IMR-90 (cell line): Measurements from ENCODE around the gene MYO9B. TPM values are rescaled to one million over a fixed set of nuclear protein-coding genes. Genes with fewer than 3 reads are reported as not detected.

Experiments used
- ATAC-seq: fragments of 200-7000 bp; cut with Tn5 transposase; 2 replicates; pipeline ENCODE4 v1.9.1; 2020; ENCODE audit warnings: low read depth, mild to moderate bottlenecking, moderate library complexity
- BruUV-seq: library from RNA; stranded (reverse); fragments of 400-500 nt; replicated peaks from 2 replicates; lab custom pipeline; 2021; lab: Mats Ljungman, UMichigan
- CTCF ChIA-PET: fragments of 300-600 bp; formaldehyde crosslinking; extraction: SDS; loops from one replicate; lab custom pipeline; 2021; ENCODE audit warnings: antibody characterized with exemption; lab: Yijun Ruan, JAX
- POLR2A ChIA-PET: fragments of 300-600 bp; sonication (Branson Sonifier 250); formaldehyde crosslinking; loops from one replicate; lab custom pipeline; 2022; ENCODE audit warnings: antibody characterized with exemption; ENCODE audit not compliant: unreplicated experiment; lab: Charles Lee
- DNase-seq: peaks from one replicate; pipeline ENCODE4 v3.0.0; 2013
- H2AFZ ChIP-seq: replicated peaks from 2 replicates; pipeline ENCODE3; 2013; ENCODE audit warnings: low read length, mild to moderate bottlenecking; ENCODE audit not compliant: poor library complexity
- H2AK5ac ChIP-seq: 2 replicates; pipeline ENCODE4 v1.6.1; 2013; ENCODE audit warnings: low read depth, low read length, inconsistent platforms
- H2AK9ac ChIP-seq: replicated peaks from 2 replicates; pipeline ENCODE3; 2013; ENCODE audit warnings: mild to moderate bottlenecking, low read depth, low read length, moderate library complexity; ENCODE audit not compliant: poor library complexity
- H2BK120ac ChIP-seq: 2 replicates; pipeline ENCODE4 v1.6.1; 2013; ENCODE audit warnings: low read depth, low read length, inconsistent platforms
- H2BK15ac ChIP-seq: 3 replicates; pipeline ENCODE4 v1.6.1; 2013; ENCODE audit warnings: low read depth, low read length, inconsistent platforms
- H2BK20ac ChIP-seq: 2 replicates; pipeline ENCODE4 v1.6.1; 2013; ENCODE audit warnings: low read depth, mild to moderate bottlenecking, inconsistent platforms, low read length, moderate library complexity
- H2BK5ac ChIP-seq: 2 replicates; pipeline ENCODE4 v1.6.1; 2013; ENCODE audit warnings: mild to moderate bottlenecking, low read depth, low read length, inconsistent platforms; ENCODE audit not compliant: poor library complexity, severe bottlenecking
- H3K14ac ChIP-seq: replicated peaks from 2 replicates; pipeline ENCODE4 v1.6.1; 2013; ENCODE audit warnings: low read depth, low read length, inconsistent platforms
- H3K18ac ChIP-seq: 2 replicates; pipeline ENCODE4 v1.6.1; 2013; ENCODE audit warnings: low read depth, low read length, control low read depth
- H3K23ac ChIP-seq: 2 replicates; pipeline ENCODE4 v1.6.1; 2013; ENCODE audit warnings: low read depth, low read length, inconsistent platforms
- H3K27ac ChIP-seq: 2 replicates; pipeline ENCODE4 v1.5.1; 2013; ENCODE audit warnings: mild to moderate bottlenecking, control low read depth, low read length; ENCODE audit not compliant: insufficient read depth
- H3K27me3 ChIP-seq: 2 replicates; pipeline ENCODE4 v1.6.1; 2013; ENCODE audit warnings: low read length; ENCODE audit not compliant: control insufficient read depth, insufficient read depth
- H3K36me3 ChIP-seq: 2 replicates; pipeline ENCODE4 v1.6.1; 2013; ENCODE audit warnings: low read length, mixed read lengths; ENCODE audit not compliant: control insufficient read depth, insufficient read depth
- H3K4ac ChIP-seq: 2 replicates; pipeline ENCODE4 v1.6.1; 2013; ENCODE audit warnings: low read depth, low read length, inconsistent platforms
- H3K4me1 ChIP-seq: 2 replicates; pipeline ENCODE4 v1.6.1; 2013; ENCODE audit warnings: low read length, mixed read lengths; ENCODE audit not compliant: control insufficient read depth, insufficient read depth
- H3K4me2 ChIP-seq: 2 replicates; pipeline ENCODE4 v1.6.1; 2013; ENCODE audit warnings: low read depth, mild to moderate bottlenecking, control low read depth, low read length, moderate library complexity
- H3K4me3 ChIP-seq: 2 replicates; pipeline ENCODE4 v1.5.1; 2013; ENCODE audit warnings: low read depth, mild to moderate bottlenecking, control low read depth, low read length, moderate library complexity; ENCODE audit not compliant: insufficient read depth
- H3K56ac ChIP-seq: 2 replicates; pipeline ENCODE4 v1.6.1; 2013; ENCODE audit warnings: low read length, inconsistent platforms; ENCODE audit not compliant: insufficient read depth; ENCODE audit errors: extremely low read depth
- H3K79me1 ChIP-seq, 2 experiments: 2 replicates each; pipeline ENCODE4 v1.6.1; 2013; ENCODE audit warnings: low read length in 2 of 2, inconsistent platforms in 1 of 2, low read depth in 1 of 2
- H3K9ac ChIP-seq: 2 replicates; pipeline ENCODE4 v1.6.1; 2013; ENCODE audit warnings: low read depth, low read length, control low read depth
- H3K9me1 ChIP-seq: 2 replicates; pipeline ENCODE4 v1.6.1; 2013; ENCODE audit warnings: low read length, inconsistent platforms; ENCODE audit not compliant: insufficient read depth
- H3K9me3 ChIP-seq: 2 replicates; pipeline ENCODE4 v1.6.1; 2013; ENCODE audit warnings: low read length; ENCODE audit not compliant: control insufficient read depth, insufficient read depth
- H4K20me1 ChIP-seq: 2 replicates; pipeline ENCODE4 v1.6.1; 2013; ENCODE audit warnings: low read length, inconsistent platforms; ENCODE audit not compliant: insufficient read depth
- H4K5ac ChIP-seq: 2 replicates; pipeline ENCODE4 v1.6.1; 2013; ENCODE audit warnings: mild to moderate bottlenecking, low read depth, low read length, control low read depth
- H4K8ac ChIP-seq, 2 experiments: 2 replicates each; pipeline ENCODE4 v1.6.1; 2013; ENCODE audit warnings: low read depth in 2 of 2, low read length in 2 of 2, control low read depth in 1 of 2, inconsistent platforms in 1 of 2
- H4K91ac ChIP-seq: 2 replicates; pipeline ENCODE4 v1.6.1; 2013; ENCODE audit warnings: low read depth, low read length, inconsistent platforms; ENCODE audit not compliant: insufficient read depth
- BHLHE40 ChIP-seq: fragments of 150-350 bp; IDR thresholded peaks from 2 replicates; pipeline ENCODE4 v1.6.1; 2016; ENCODE audit warnings: mild to moderate bottlenecking, low read depth, low read length
- CEBPB ChIP-seq: IDR thresholded peaks from 2 replicates; pipeline ENCODE4 v1.6.1; 2012; ENCODE audit warnings: low read depth, low read length, improper control_type of control experiment
- CHD1 ChIP-seq: IDR thresholded peaks from 2 replicates; pipeline ENCODE4 v1.6.1; 2012; ENCODE audit warnings: low read depth, low read length, improper control_type of control experiment
- FOS ChIP-seq: fragments of 150-350 bp; IDR thresholded peaks from 2 replicates; pipeline ENCODE4 v1.6.1; 2016; ENCODE audit warnings: low read depth, low read length
- MAFK ChIP-seq: IDR thresholded peaks from 2 replicates; pipeline ENCODE4 v1.6.1; 2012; ENCODE audit warnings: low read depth, low read length, improper control_type of control experiment
- MAZ ChIP-seq: IDR thresholded peaks from 2 replicates; pipeline ENCODE4 v1.6.1; 2012; ENCODE audit warnings: low read depth, mild to moderate bottlenecking, low read length, improper control_type of control experiment, moderate library complexity, borderline replicate concordance
- NFE2L2 ChIP-seq: fragments of 150-350 bp; IDR thresholded peaks from 2 replicates; pipeline ENCODE4 v1.6.1; 2016; ENCODE audit warnings: low read depth, mild to moderate bottlenecking, low read length
- RAD21 ChIP-seq: IDR thresholded peaks from 2 replicates; pipeline ENCODE4 v1.6.1; 2012; ENCODE audit warnings: low read length, improper control_type of control experiment
- RCOR1 ChIP-seq: IDR thresholded peaks from 2 replicates; pipeline ENCODE4 v1.6.1; 2012; ENCODE audit warnings: mild to moderate bottlenecking, low read length, improper control_type of control experiment; ENCODE audit not compliant: insufficient replicate concordance
- SMC3 ChIP-seq: fragments of 150-350 bp; IDR thresholded peaks from 2 replicates; pipeline ENCODE4 v1.6.1; 2016; ENCODE audit warnings: low read depth, mild to moderate bottlenecking, antibody characterized with exemption, low read length, moderate library complexity
- WGBS, 2 experiments: methylation state at CpG; one replicate each; pipeline versions ENCODE4 v1.1.5 to v1.1.7; 2013; ENCODE audit warnings: missing lambda C conversion rate in 2 of 2; ENCODE audit not compliant: insufficient read length in 1 of 2; ENCODE audit errors: extremely low coverage in 2 of 2; 5-methylcytosine and 5-hydroxymethylcytosine counted together
- dilution Hi-C: fragments of 300-500 bp; cut with HindIII; formaldehyde crosslinking; loops from one replicate; pipeline ENCODE4 v1.14.3; 2018; ENCODE audit warnings: low sequenced_read_pairs; ENCODE audit not compliant: unreplicated experiment
- in situ Hi-C: fragments of 300-500 bp; cut with MboI; formaldehyde crosslinking; loops from 3 replicates; pipeline ENCODE4 v1.14.3; 2019; ENCODE audit warnings: low sequenced_read_pairs, inconsistent platforms, mixed read lengths
- intact Hi-C: fragments of 100-400 bp; cut with micrococcal nuclease; formaldehyde crosslinking; loops from 2 replicates; pipeline ENCODE4 v1.10.0; 2022
- polyA plus RNA-seq, 3 experiments: library from polyadenylated mRNA; depleted of rRNA; stranded (reverse); fragments of >200 nt; gene quantifications; 2 replicates each; pipeline ENCODE4 v1.2.3, GENCODE V29; 2012; ENCODE audit warnings: low replicate concordance in 1 of 3
- total RNA-seq: library from RNA; depleted of rRNA; stranded (reverse); fragments of >200 nt; gene quantifications from 2 replicates; pipeline ENCODE4 v1.2.3, GENCODE V29; 2012
- TF ChIP-seq, protein P1 (sequence below): fragments of 150-350 bp; IDR thresholded peaks from 2 replicates; pipeline ENCODE4 v1.6.1; 2016; ENCODE audit warnings: low read depth, mild to moderate bottlenecking, low read length, moderate library complexity, borderline replicate concordance
- TF ChIP-seq, protein P2 (sequence below): conservative IDR thresholded peaks from 2 replicates; pipeline ENCODE4 v1.5.1; 2012; ENCODE audit warnings: mild to moderate bottlenecking, low read depth, low read length, improper control_type of control experiment

The MYO9B gene
- total and polyA plus RNA-seq, 2 of the 4 experiments (the other 2 are of a cell fraction), result 61.8 to 77.8 TPM

DNA sequence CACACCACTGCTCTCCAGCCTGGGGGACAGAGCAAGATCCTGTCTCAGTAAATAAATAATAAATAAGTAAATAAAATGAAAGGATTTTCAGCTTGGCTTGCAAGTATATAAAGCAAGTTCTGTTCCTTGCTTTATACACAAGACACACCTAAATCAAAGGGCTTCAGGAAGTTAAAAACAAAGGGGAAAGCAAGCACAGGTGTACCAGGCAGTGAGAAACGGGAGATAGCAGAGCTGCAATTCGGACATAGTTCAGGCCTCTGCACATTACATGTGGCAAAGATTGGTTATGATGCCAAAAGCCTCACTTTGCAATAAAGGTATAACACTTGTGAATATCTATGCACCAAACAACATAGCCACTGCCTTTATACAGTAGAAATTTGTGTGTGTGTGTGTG, 47.5 kb downstream of the MYO9B start:
- Histone ChIP-seq H3K18ac (no peak overlapping the region), H3K27ac (no peak overlapping the region), H2BK5ac (no peak overlapping the region), H4K8ac (no peak overlapping the region), H4K5ac (no peak overlapping the region), H2AK5ac (no peak overlapping the region), H2BK120ac (no peak overlapping the region), H2AK9ac (no peak overlapping the region), H3K4me1 (peaks cover 11% of the 10 kb centered on the region), H3K79me1 (peaks cover 9 to 91% of the 10 kb centered on the region in 2 experiments), H2BK20ac (no peak overlapping the region), H3K4me2 (no peak overlapping the region), H2AFZ (no peak overlapping the region), H3K27me3 (no peaks in the 10 kb centered on the region), H4K91ac (no peak overlapping the region), H3K9me1 (peaks cover 31% of the 10 kb centered on the region), H3K36me3 (peaks cover 18% of the 10 kb centered on the region), H3K56ac (no peak overlapping the region), H4K20me1 (peaks cover 61% of the 10 kb centered on the region), H3K9ac (no peak overlapping the region), H3K23ac (no peak overlapping the region), H2BK15ac (no peak overlapping the region), H3K4me3 (no peak overlapping the region), H3K9me3 (no peaks in the 10 kb centered on the region), H3K14ac (no peak overlapping the region), H3K4ac (no peak overlapping the region)
- CTCF ChIA-PET, result no interaction called here
- dilution Hi-C loops (no loop called here), in situ Hi-C loops (no loop called here), intact Hi-C loops (no loop called here)
- DNase-seq (no peak), ATAC-seq (no peak)
- no TSS peak for BruUV-seq
- WGBS, 2 experiments, result no CpG with 5 or more reads among the region's 2 CpGs
- POLR2A ChIA-PET, result no interaction called here
- TF ChIP-seq MAFK (no peak), MAZ (no peak), NFE2L2 (no peak), SMC3 (no peak), CEBPB (no peak), RAD21 (no peak), BHLHE40 (no peak), CHD1 (no peak), FOS (no peak), RCOR1 (no peak)
- TF ChIP-seq, protein P1, sequence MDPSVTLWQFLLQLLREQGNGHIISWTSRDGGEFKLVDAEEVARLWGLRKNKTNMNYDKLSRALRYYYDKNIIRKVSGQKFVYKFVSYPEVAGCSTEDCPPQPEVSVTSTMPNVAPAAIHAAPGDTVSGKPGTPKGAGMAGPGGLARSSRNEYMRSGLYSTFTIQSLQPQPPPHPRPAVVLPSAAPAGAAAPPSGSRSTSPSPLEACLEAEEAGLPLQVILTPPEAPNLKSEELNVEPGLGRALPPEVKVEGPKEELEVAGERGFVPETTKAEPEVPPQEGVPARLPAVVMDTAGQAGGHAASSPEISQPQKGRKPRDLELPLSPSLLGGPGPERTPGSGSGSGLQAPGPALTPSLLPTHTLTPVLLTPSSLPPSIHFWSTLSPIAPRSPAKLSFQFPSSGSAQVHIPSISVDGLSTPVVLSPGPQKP, result no peak
- TF ChIP-seq, protein P2, sequence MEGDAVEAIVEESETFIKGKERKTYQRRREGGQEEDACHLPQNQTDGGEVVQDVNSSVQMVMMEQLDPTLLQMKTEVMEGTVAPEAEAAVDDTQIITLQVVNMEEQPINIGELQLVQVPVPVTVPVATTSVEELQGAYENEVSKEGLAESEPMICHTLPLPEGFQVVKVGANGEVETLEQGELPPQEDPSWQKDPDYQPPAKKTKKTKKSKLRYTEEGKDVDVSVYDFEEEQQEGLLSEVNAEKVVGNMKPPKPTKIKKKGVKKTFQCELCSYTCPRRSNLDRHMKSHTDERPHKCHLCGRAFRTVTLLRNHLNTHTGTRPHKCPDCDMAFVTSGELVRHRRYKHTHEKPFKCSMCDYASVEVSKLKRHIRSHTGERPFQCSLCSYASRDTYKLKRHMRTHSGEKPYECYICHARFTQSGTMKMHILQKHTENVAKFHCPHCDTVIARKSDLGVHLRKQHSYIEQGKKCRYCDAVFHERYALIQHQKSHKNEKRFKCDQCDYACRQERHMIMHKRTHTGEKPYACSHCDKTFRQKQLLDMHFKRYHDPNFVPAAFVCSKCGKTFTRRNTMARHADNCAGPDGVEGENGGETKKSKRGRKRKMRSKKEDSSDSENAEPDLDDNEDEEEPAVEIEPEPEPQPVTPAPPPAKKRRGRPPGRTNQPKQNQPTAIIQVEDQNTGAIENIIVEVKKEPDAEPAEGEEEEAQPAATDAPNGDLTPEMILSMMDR, result no peak
